Astrocyte of the spinal cord (primary cell): ENCODE measurements around the gene GOLT1B.

ENCODE experiments used
- DNase-seq: peaks from one replicate; pipeline ENCODE4 v3.0.0; 2011; ENCODE audit warnings: low read depth, low spot score
- H3K4me3 ChIP-seq: 2 replicates; pipeline ENCODE4 v1.5.1; 2011; ENCODE audit warnings: low read depth, mild to moderate bottlenecking, low read length, moderate library complexity
- CTCF ChIP-seq: IDR thresholded peaks from 2 replicates; pipeline ENCODE4 v1.5.1; 2012; ENCODE audit warnings: low read depth, mild to moderate bottlenecking, low read length, inconsistent platforms
- in situ Hi-C: cut with HindIII; loops from 2 replicates; pipeline ENCODE4 v1.10.0; 2017; ENCODE audit warnings: low sequenced_read_pairs

GOLT1B gene

GRCh38 chr12:21553329-21553675 is 51.7 kb downstream of the GOLT1B start:
- TF ChIP-seq CTCF: no peak
- in situ Hi-C loops: no loop called here
- no peak overlapping the region for H3K4me3 ChIP-seq
- DNase-seq: no peak

- in situ Hi-C loops: no loop called here
- no peak for DNase-seq
- no peak overlapping the region for H3K4me3 ChIP-seq
- TF ChIP-seq CTCF: no peak
These were observed 56.6 kb downstream of the GOLT1B start for GRCh38 chr12:21558100-21558679.

GRCh38 chr12:21559855-21560569 is 58.4 kb downstream of the GOLT1B start:
- H3K4me3 ChIP-seq: no peak overlapping the region
- in situ Hi-C loops: no loop called here
- TF ChIP-seq CTCF: no peak
- DNase-seq: peak; percentile 5

GRCh38 chr12:21561158-21561557 is 59.6 kb downstream of the GOLT1B start:
- TF ChIP-seq CTCF: no peak
- no peak for DNase-seq
- in situ Hi-C loops: no loop called here
- no peak overlapping the region for H3K4me3 ChIP-seq

- no peak overlapping the region for H3K4me3 ChIP-seq
- DNase-seq: no peak
- in situ Hi-C loops: no loop called here
- no peak for TF ChIP-seq CTCF
These were observed 61.3 kb downstream of the GOLT1B start for GRCh38 chr12:21562859-21563258.

GRCh38 chr12:21566223-21566906 is 64.8 kb downstream of the GOLT1B start:
- no peak for TF ChIP-seq CTCF
- DNase-seq: no peak
- no peak overlapping the region for H3K4me3 ChIP-seq
- in situ Hi-C loops: no loop called here
